Measurements from ENCODE around the gene GRID2.

Gene GRID2

GRCh38 chr4:92535599-92535998 is 231.8 kb downstream of the GRID2 start:
- no peak for TF ChIP-seq CTCF (IDR thresholded peaks at IDR 0.05; ENCODE audit: low read depth, low read length, missing control alignments)
- DNase-seq (ENCODE audit: extremely low read depth, low read depth), result no peak
- H3K4me3 ChIP-seq (replicated peaks; ENCODE audit: low read depth, low read length), result no peak overlapping the region

GRCh38 chr4:92551616-92552015 is 247.8 kb downstream of the GRID2 start:
- no peak overlapping the region for H3K4me3 ChIP-seq (replicated peaks; ENCODE audit: low read depth, low read length)
- no peak for TF ChIP-seq CTCF (IDR thresholded peaks at IDR 0.05; ENCODE audit: low read depth, low read length, missing control alignments)
- no peak for DNase-seq (ENCODE audit: extremely low read depth, low read depth)

- no peak overlapping the region for H3K4me3 ChIP-seq (replicated peaks; ENCODE audit: low read depth, low read length)
- TF ChIP-seq CTCF (IDR thresholded peaks at IDR 0.05; ENCODE audit: low read depth, low read length, missing control alignments), result no peak
- DNase-seq (ENCODE audit: extremely low read depth, low read depth), result no peak
These were observed 262.5 kb downstream of the GRID2 start for GRCh38 chr4:92566269-92566668.

- DNase-seq (ENCODE audit: extremely low read depth, low read depth), result no peak
- H3K4me3 ChIP-seq (replicated peaks; ENCODE audit: low read depth, low read length), result no peak overlapping the region
- TF ChIP-seq CTCF (IDR thresholded peaks at IDR 0.05; ENCODE audit: low read depth, low read length, missing control alignments), result no peak
These were observed 277.1 kb downstream of the GRID2 start for GRCh38 chr4:92580816-92581215.

GRCh38 chr4:92599044-92599443 is 295.3 kb downstream of the GRID2 start:
- DNase-seq (ENCODE audit: extremely low read depth, low read depth), result no peak
- TF ChIP-seq CTCF (IDR thresholded peaks at IDR 0.05; ENCODE audit: low read depth, low read length, missing control alignments), result no peak
- H3K4me3 ChIP-seq (replicated peaks; ENCODE audit: low read depth, low read length), result no peak overlapping the region

GRCh38 chr4:92600638-92601037 is 296.9 kb downstream of the GRID2 start:
- no peak overlapping the region for H3K4me3 ChIP-seq (replicated peaks; ENCODE audit: low read depth, low read length)
- no peak for DNase-seq (ENCODE audit: extremely low read depth, low read depth)
- no peak for TF ChIP-seq CTCF (IDR thresholded peaks at IDR 0.05; ENCODE audit: low read depth, low read length, missing control alignments)

- no peak for DNase-seq (ENCODE audit: extremely low read depth, low read depth)
- no peak overlapping the region for H3K4me3 ChIP-seq (replicated peaks; ENCODE audit: low read depth, low read length)
- TF ChIP-seq CTCF (IDR thresholded peaks at IDR 0.05; ENCODE audit: low read depth, low read length, missing control alignments), result no peak
These were observed 302.5 kb downstream of the GRID2 start for GRCh38 chr4:92606227-92606626.
